CD4-positive, alpha-beta T cell treated with Interleukin-2 at 100 ng/mL for 4 hours (primary cell): ENCODE measurements around the gene GSTO2.

ENCODE experiments used
- DNase-seq: peaks from one replicate; pipeline ENCODE4 v3.0.0-alpha.2; 2020; ENCODE audit warnings: low spot score

GSTO2 gene

DNA sequence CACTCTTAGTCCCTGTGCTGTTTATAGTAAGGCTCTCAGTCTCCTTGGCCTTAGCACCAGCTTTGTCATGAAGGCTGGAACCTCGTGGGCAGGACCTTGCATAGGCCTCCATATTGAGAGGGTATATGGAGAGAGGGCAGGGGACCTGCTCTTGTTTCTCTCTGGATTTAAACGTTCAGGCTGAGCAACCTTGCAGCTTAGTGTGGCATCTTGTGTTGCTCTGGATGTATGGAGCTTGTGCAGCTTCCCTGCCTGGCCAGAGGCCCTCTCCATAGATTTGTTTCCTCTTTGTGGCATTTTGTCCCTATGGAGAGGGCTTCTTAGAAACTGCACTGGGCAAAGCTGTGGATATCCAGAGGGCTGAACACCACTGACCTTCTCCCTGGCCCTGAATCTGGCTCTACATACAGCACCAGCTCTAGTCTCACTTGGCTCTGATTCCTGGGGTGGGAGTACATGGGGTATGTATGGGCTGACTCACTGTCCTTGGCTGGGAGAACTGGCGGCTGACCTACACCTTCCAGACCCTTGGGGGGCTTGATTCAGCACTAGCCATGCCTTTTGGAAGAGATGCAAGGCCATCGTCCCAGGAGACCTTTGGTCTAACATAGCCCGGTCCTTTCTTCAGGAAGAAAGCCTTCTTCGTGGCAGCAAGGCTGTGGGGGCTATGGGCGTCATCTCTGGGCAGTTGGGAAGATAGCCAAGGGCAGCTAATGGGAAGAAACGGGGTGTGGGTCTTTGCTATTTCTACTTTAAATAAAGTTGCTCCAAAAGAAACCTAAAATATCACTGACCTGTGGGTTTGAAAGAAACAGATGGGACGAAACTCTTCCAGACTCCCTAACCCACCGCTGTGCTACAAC lies 38.8 kb downstream of the GSTO2 start:
- no peak for DNase-seq

DNA sequence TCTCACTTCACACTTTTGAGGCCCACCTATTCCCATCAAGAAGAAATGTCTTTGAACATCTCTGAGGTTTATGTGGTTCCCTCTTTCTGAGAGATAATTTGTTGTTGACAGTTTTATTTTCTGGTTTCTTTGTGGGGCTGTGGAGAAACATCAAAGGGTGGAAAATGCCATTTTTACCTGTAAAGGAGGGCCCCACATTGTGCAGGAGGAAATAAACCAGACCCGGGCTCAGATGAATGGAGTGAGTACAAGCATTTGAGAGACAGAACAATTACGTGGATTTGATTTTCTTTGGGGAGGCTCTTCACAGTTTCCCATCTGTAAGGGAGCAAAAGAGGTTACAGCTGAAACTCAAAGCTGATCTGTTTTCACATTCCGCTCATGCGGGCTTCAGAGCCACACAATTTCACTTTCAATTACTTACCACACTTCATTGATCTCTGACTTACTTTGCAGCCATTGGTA lies 39.5 kb downstream of the GSTO2 start:
- peak; percentile 37 for DNase-seq

DNA sequence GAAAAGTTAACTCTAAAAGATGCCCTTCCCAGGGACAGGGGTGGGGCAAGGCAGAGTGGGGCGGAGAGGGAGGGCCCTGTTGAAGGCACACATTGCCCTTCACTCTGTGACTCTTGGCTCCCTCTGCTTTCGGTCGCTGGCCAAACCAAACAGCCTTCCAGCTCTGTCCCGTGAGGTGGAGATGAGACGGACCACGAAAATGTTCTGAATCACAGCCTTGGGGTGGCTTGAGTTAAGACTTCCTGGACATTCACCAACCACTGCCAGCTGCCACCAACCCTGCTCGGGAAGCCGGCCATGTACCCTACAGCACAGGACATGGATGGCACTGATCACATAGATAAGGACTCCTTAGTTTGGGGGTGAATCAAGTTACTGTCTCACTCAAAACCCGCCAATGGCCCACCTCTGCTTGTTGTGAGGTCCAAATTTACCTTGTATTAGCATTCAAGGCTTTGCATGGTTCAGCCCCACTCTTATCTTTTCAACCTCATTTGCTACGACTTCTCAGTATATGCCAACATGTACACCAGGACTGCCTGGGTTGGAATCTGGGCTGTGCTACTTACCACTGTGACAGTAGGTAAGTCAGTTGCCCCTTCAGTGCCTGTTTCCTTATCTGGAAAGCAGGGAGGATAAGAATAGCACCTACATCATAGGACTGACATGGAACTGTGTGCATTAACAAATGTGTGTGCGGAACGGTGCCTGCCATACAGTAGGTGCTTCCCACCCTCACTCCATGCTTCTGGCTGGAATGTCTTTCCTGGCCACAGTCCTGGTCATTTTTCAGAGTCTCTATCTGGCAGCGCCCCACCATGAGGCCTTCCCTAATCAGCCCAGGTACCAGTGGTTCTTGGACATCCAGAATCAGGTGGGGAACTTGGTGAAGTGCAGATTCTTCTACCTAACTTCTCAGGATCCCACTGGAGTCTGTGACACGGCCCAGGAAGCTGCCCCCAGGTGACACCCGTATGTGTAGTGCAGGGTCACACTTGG lies 41.3 kb downstream of the GSTO2 start:
- DNase-seq = no peak

DNA sequence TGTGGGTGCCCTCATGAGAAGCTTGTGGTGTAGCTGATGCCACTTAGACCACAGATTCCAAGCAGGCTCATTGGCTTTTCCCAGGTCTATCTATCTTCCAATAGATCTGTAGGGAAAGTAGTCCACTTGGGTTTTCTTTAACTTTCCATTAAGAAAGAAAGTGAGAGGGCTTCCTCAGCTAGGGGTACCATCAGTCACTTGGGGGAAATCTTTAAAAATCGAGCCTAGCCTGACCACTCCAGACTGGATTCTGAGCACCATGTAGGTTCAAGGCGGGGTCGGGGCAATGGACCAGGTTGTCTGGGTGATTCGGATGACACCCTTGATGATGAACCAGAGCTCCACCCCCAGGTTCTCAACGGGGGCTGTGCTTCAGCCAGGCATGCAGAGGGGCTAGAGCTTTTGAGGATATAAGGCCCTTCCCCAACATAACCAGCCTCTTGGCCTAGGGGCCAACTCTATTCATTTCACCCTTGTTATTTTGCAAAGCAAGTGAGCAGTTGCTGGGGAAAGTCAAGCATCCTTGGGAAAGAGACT lies 42.3 kb downstream of the GSTO2 start:
- DNase-seq = no peak

DNA sequence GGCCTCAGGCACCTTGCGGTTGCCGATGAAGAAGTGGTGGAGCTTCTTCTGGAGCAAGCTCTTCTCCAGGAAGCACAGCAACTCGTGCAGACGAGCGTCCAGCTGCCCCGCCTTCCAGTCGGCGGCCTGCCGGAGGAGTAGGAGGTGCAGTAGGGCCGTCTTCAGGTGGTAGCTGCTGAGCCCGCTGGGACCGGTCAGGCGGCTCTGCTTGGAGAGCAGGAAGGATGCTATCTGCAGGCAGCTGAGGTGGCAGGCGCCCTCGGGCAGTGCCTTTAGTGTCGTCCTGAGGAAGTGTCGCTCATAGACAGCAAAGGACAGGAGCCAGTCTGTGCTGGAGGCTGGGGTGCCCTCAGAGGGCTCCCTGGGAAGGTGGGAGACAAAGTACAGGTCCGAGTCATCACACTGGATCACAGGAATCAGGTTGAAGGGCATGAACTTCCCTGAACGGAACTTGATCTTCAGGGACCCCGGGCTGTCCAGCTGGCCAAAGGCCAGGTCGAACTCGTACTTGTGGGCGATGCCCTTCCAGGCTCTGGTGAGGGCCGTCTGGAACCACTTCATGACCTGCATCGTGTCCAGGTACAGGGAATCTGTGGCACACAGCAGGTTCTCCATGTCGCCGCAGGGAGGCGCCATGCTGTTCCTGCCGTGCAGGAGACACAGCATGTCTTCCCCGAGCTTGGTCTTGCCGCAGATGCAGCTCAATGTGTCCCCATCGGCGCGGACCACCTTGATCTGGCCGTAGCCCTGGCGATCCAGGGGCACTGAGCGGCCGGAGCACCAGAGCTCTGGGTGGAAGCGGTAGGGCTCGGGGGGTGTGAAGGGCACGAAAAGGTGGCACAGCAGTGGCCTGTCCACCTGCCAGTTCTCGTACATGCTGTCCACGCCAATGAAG lies 45.9 kb downstream of the GSTO2 start:
- DNase-seq = no peak

DNA sequence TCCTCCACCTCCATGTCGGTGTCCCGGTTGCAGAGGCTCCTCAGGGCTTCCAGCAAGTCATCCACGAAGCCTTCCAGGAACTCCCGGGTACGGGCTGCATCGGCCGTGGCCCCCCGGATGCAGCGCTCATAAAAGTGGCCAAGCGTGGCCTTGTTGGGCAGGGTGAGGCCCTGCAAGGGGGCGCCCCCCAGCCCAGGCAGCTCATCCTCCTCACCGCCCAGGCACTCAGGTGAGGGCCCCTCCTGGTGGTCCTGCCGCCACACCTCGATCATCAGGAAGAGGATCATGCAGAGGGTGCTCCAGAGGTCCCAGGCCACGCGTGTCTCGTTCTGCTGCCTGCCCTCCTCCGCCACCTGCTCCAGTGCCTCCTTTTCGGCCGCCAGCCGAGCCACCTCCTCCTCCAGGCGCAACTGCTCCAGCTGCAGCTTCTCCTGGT lies 46.5 kb downstream of the GSTO2 start:
- DNase-seq = no peak

DNA sequence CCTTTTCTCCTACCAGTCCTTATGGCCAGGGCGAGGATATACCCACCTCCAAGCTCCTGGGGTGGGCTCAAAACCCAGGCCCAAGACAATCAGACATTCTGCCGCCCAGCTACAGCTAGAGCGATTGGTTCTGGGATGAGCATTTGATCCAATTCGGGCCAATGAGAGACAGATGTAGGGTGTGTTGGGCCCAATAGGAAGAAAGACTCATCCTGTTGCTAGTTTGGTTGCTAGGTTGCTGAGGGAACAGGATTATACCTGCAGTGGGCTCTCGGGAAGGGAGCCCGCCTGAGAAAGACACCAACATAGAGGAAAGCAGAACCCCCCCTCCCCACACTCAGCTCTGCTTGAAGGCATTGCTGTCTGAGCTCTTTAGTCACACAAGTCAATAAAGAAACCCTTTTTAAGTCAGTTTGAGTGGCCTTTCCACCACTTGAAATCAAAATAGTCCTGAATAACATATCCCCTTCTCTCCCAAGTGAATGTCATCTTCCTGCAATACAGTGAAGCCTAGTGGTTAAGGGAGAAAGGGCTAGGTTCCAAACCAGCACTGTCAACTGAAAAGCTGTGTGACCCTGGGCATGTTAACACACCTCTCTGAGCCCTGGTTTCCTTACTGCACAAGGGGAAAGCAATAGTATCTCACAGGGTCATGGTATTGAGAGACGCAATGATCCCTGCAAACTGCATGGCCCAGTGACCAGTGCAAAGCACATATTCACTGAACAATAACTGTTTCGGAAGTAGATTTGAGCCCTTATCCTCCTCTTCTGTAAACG lies 47.5 kb downstream of the GSTO2 start:
- DNase-seq = no peak

DNA sequence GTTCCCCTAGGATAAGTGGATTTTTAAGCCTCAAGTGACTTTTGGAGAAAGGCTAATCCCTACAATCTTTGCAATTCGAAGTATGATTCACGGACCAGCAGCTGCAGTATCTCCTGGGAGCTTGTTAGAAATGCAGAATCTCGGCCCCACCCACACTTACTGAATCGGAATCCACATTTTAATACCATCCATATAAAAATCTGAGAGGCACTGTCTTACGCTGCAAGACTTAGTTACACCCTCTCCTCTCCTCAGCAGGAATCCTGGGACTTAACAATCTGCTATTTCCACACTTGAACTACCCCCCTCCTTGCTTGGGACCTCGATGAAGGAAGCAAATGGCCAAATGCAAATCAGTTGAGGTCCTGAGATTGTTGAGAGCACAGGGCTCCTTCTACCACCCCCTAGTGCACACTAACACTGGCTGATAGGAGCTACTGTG lies 48.3 kb downstream of the GSTO2 start:
- DNase-seq = no peak

DNA sequence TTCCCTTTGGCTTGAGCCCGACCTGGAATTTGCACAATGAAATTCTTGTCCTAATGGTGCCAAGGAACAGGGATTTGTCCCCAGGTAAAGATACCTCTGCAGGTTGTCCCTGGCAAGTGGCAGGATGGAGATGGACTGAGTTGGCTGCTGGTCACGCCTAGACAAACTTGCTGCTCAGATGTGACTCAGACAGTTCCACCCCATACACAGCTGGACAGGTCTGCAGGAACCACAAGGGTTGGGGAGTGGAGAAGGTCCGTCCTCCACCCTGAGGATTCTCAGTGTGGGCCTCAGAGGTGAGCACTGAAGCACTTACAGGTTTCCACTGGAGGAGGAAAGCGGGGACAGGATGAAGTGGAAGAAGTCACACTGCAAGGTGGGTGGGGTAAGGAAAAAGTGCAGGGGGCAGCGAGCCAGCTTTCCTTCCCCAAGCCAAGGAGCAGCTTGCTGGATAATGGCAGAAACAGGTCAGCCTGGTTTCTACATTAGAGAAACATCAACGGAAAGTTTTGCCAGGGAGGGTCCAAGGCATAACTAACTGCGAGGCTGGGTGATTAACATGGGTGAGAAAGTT lies 48.8 kb downstream of the GSTO2 start:
- no peak for DNase-seq

DNA sequence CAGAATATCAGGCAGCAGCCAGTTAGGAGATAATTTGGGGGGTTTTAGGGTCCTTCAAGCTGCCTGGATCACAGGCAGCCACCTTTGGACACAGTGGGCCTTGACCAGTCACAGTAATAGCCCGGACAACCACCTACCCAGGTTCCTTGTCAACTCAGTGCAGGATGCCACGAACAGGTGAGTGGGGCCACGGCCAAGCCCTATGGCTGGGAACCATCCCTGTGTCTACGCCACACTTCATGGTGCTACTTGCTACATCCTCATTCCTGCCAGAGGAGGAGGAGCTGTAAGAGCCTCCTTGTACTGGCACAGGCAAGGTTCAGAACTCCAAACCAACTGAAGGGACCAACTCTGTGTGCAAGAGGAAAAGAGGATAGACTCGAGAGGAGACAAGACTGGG lies 49.3 kb downstream of the GSTO2 start:
- DNase-seq = no peak

DNA sequence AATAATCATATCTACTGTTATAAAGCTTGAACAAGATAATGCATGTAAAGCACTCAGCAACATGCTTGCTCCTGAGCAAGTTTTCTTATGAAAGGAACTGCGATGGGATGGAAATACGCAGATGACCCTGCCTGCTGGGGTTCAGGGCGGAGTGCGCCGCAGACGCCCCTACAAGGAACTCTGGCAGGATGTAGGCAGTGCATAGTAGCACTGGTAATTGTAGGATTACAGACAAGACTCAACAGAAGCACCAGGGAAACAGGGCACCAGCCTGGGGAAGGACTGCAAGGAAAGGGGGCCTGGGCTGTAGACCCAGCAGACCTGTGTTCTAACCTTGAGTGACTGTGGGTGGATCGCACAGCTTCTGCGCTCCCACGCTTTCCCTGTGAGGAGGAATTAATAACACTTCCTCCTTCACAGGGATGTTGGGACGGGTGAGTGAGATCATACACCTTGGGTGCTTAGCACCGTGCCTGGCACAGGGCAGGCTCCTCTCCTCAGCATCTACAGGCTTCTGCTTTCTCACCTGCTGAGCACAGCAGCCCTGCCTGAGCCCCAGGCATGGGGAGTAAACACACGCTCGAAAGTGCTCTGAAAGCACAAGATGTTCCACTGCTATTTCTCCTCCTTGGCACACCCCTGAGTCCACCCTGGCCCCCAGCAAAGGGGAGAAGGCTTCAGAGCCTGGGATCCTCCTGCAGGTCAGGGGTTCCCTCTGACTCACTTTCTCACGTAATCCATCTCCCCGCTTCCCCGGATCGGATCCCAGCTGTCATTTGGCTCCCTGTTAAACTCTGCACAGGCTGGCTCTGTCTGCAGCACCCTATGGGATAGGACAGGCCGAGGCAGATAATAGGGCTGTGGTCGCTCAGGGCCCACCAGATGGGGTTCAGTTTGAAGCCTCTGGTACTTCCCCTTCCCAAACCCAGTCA lies 50.1 kb downstream of the GSTO2 start:
- DNase-seq = no peak

DNA sequence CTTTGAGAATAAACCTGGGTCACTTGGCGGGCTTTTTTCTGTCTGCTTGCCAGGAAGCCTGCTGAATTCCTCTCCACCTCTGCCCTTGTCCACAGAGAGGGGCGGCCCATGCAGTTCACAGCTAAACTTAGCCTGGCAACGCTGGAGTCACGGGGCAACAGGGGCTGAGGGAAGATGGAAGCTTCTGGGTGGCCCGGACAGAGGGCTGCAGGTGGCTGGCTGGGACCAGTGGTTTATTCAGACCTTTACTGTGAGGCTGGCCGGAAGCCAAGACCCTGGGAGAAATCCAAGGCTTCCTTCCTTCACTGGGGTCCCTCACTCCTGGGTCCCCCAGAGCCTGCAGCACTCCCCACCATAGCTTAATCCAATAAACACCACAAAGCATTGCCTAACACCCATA lies 52.2 kb downstream of the GSTO2 start:
- DNase-seq = no peak

DNA sequence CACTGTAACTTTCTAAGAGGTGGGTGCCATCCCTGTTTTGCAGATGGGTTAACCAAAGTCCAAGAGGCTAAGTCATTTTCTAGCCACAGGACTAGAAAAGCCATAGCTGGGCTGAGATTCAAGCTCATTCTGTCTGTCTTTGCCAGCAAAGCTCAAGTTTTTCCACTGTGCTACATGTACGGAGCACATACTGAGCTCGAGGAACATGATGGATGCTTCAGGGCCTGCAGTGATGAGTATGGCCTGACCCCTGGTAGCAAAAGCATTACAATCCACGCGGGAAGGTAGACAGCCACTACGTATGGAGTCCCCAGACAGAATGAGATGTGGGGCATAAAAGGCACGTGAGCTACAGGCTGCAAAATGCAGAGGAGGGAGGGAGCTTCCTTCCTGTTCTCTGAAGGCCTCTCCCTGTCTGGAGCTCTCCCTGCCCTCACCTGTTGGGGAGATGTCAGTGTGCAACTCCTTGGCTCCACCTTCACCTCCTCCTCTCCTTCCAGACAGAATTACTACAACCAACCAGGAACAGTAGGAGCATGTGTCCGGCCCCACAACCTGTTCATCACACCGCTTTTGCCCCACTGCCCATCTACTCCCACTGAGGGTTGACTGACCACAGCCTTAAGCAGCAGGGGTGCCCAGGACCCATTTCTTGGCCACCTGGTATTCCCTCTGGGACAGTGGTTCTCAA lies 52.9 kb downstream of the GSTO2 start:
- no peak for DNase-seq

DNA sequence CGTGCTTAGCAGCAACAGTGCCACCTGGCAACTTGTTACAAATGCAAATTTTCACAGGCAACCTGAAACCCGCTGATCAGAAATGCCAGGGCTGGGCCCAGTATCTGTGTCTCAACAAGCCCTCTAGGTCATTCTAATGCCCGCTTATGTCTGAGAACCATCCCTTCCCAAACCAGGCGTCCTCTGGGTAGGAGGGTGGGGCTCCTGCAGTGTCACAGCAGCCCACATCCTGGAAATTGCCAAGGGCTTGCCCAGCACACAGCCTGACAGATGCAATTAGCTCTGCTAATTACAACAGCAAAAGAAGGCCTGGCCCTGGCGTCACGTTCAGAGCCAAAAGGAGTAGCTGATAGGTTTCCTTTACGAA lies 53.4 kb downstream of the GSTO2 start:
- DNase-seq = peak; percentile 27

DNA sequence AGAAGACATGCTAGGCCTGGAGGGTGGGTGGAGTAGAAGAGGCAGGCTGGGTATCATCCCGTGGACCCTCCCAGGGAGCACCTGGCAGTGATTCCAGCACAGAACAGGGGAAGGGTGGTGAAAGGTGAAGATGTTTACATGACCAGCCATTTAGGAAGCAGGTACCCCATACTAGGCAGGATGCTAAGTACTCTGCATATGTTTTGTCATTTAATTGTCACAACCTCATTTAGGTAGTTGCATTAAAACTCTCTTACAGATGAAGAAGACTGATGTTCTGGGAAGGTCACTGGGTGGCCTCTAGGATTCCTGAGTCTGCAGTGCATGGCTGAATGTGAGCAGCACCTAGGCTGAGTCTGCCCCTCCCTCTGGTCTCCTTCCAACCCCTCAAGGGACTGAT lies 54.1 kb downstream of the GSTO2 start:
- DNase-seq = no peak

DNA sequence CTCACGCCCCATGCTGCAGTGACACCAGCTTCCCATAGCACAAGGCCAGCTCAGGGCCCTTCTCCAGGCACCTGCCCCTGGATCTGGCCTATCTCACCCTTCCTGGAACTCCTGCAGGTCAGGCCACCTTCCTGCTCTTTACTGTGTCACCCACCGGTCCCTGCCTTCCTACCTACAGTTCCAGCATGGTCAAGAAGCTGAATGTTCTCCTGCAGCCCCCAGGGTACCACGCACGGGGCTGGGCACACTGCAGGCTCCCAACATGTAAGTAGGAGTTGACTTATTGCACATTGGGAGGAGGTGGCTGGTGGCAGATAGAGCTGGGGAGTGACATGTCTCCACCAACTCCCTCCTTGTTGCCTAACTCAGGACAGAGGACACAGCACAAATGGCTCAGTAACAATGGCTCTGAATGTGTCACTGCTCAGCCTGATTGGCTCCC lies 54.8 kb downstream of the GSTO2 start:
- DNase-seq = no peak

DNA sequence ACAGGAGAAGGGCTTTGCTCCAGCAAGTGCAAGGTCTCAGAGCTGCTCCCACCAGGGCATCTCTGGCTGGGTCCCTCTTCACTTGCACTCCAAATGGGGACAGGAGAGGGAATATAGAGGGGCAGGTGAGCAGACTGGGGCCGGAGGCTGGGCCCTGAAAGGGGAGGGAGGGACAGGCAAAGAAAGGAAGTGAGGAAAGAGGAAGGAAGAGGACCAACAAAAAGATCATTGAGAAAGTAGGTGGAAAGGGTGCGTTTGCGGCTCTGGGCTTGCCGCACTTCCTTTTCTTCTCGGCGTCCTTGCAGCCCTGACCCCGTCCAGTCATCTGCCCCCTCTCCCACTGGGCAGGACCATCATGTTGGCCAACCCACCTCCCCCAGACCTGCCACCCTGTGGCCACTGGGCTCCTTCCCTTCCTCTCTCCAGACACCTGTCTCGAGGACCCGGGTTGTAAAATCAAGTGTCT lies 55.3 kb downstream of the GSTO2 start:
- no peak for DNase-seq

DNA sequence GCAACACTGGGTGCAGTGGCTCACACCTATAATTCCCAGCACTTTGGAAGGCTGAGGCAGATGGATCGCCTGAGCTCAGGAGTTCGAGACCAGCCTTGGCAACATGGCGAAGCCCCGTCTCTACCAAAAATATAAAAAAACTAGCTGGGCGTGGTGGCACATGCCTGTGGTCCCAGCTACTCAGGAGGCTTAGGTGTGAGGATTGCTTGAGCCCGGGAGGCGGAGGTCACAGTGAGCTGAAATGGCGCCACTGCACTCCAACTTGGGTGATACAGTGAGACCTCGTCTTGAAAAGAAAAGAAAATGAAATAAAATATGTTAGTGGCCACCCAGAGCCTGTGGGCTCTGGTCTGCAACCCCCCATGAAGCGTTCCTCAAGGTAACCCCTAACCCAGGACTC lies 55.9 kb downstream of the GSTO2 start:
- no peak for DNase-seq
